Measurements from ENCODE around the gene ANXA1.

GRCh38 chr9:73166468-73166867 is 14.8 kb downstream of the ANXA1 start:
- TF ChIP-seq, protein P1, sequence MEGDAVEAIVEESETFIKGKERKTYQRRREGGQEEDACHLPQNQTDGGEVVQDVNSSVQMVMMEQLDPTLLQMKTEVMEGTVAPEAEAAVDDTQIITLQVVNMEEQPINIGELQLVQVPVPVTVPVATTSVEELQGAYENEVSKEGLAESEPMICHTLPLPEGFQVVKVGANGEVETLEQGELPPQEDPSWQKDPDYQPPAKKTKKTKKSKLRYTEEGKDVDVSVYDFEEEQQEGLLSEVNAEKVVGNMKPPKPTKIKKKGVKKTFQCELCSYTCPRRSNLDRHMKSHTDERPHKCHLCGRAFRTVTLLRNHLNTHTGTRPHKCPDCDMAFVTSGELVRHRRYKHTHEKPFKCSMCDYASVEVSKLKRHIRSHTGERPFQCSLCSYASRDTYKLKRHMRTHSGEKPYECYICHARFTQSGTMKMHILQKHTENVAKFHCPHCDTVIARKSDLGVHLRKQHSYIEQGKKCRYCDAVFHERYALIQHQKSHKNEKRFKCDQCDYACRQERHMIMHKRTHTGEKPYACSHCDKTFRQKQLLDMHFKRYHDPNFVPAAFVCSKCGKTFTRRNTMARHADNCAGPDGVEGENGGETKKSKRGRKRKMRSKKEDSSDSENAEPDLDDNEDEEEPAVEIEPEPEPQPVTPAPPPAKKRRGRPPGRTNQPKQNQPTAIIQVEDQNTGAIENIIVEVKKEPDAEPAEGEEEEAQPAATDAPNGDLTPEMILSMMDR (IDR thresholded peaks at IDR 0.05): no peak
- TF ChIP-seq POLR2A (IDR thresholded peaks at IDR 0.05): no peak
